ENCODE measurements around the gene RHOBTB1.

- TF ChIP-seq, protein P1, sequence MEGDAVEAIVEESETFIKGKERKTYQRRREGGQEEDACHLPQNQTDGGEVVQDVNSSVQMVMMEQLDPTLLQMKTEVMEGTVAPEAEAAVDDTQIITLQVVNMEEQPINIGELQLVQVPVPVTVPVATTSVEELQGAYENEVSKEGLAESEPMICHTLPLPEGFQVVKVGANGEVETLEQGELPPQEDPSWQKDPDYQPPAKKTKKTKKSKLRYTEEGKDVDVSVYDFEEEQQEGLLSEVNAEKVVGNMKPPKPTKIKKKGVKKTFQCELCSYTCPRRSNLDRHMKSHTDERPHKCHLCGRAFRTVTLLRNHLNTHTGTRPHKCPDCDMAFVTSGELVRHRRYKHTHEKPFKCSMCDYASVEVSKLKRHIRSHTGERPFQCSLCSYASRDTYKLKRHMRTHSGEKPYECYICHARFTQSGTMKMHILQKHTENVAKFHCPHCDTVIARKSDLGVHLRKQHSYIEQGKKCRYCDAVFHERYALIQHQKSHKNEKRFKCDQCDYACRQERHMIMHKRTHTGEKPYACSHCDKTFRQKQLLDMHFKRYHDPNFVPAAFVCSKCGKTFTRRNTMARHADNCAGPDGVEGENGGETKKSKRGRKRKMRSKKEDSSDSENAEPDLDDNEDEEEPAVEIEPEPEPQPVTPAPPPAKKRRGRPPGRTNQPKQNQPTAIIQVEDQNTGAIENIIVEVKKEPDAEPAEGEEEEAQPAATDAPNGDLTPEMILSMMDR (IDR thresholded peaks at IDR 0.05; ENCODE audit: low read depth, low read length) = no peak
- TF ChIP-seq POLR2A (IDR thresholded peaks at IDR 0.05; ENCODE audit: extremely low read depth, insufficient read length) = no peak
- TF ChIP-seq MYC (IDR thresholded peaks at IDR 0.05; ENCODE audit: low read depth, low read length) = no peak
- no peak for TF ChIP-seq MAX (IDR thresholded peaks at IDR 0.05; ENCODE audit: low read depth, low read length)
These were observed 121.2 kb downstream of the RHOBTB1 start for GRCh38 chr10:60822809-60823208.
